ENCODE data around the gene ELMO1.

The ELMO1 gene

GRCh38 chr7:37382546-37383088 is 66.0 kb downstream of the ELMO1 start:
- Histone ChIP-seq H3K9me3 (ENCODE audit: control insufficient read depth, low read length) (no peaks in the 10 kb centered on the region), H3K27me3 (ENCODE audit: control insufficient read depth, insufficient read depth, low read length) (no peaks in the 10 kb centered on the region), H3K36me3 (ENCODE audit: control insufficient read depth, insufficient read depth, low read length) (no peaks in the 10 kb centered on the region), H3K4me2 (ENCODE audit: low read length) (no peak overlapping the region), H3K9ac (no peak overlapping the region), H3K27ac (no peak overlapping the region), H3K79me2 (peaks cover 3% of the 10 kb centered on the region), H2AFZ (no peak overlapping the region), H3K4me1 (peaks cover 8% of the 10 kb centered on the region), H3K4me3 (ENCODE audit: low read depth, low read length) (no peak overlapping the region)
- no peak for TF ChIP-seq CTCF (IDR thresholded peaks at IDR 0.05)

- Histone ChIP-seq H3K27ac (no peak overlapping the region), H3K9me3 (ENCODE audit: control insufficient read depth, low read length) (no peaks in the 10 kb centered on the region), H3K4me2 (ENCODE audit: low read length) (no peak overlapping the region), H3K4me1 (peaks cover 8% of the 10 kb centered on the region), H3K36me3 (ENCODE audit: control insufficient read depth, insufficient read depth, low read length) (no peaks in the 10 kb centered on the region), H2AFZ (no peak overlapping the region), H3K9ac (no peak overlapping the region), H3K27me3 (ENCODE audit: control insufficient read depth, insufficient read depth, low read length) (no peaks in the 10 kb centered on the region), H3K79me2 (peaks cover 3% of the 10 kb centered on the region), H3K4me3 (ENCODE audit: low read depth, low read length) (no peak overlapping the region)
- TF ChIP-seq CTCF (IDR thresholded peaks at IDR 0.05): no peak
These were observed 67.8 kb downstream of the ELMO1 start for GRCh38 chr7:37380831-37381230.

- Histone ChIP-seq H3K9me3 (ENCODE audit: control insufficient read depth, low read length) (no peaks in the 10 kb centered on the region), H3K4me2 (ENCODE audit: low read length) (no peak overlapping the region), H3K4me3 (ENCODE audit: low read depth, low read length) (no peak overlapping the region), H3K36me3 (ENCODE audit: control insufficient read depth, insufficient read depth, low read length) (no peaks in the 10 kb centered on the region), H3K4me1 (peaks cover 8% of the 10 kb centered on the region), H2AFZ (no peak overlapping the region), H3K79me2 (no peaks in the 10 kb centered on the region), H3K27ac (no peak overlapping the region), H3K27me3 (ENCODE audit: control insufficient read depth, insufficient read depth, low read length) (no peaks in the 10 kb centered on the region), H3K9ac (no peak overlapping the region)
- TF ChIP-seq CTCF (IDR thresholded peaks at IDR 0.05): no peak
These were observed 69.0 kb downstream of the ELMO1 start for GRCh38 chr7:37379546-37380277.

GRCh38 chr7:37377231-37377630 is 71.4 kb downstream of the ELMO1 start:
- Histone ChIP-seq H3K9me3 (ENCODE audit: control insufficient read depth, low read length) (no peaks in the 10 kb centered on the region), H3K27ac (no peak overlapping the region), H3K4me1 (peaks cover 8% of the 10 kb centered on the region), H3K27me3 (ENCODE audit: control insufficient read depth, insufficient read depth, low read length) (no peaks in the 10 kb centered on the region), H3K9ac (no peak overlapping the region), H3K4me3 (ENCODE audit: low read depth, low read length) (no peak overlapping the region), H3K79me2 (no peaks in the 10 kb centered on the region), H2AFZ (no peak overlapping the region), H3K36me3 (ENCODE audit: control insufficient read depth, insufficient read depth, low read length) (no peaks in the 10 kb centered on the region), H3K4me2 (ENCODE audit: low read length) (no peak overlapping the region)
- no peak for TF ChIP-seq CTCF (IDR thresholded peaks at IDR 0.05)

GRCh38 chr7:37376386-37376785 is 72.3 kb downstream of the ELMO1 start:
- no peak overlapping the region for H3K9ac ChIP-seq
- H3K36me3 ChIP-seq (ENCODE audit: control insufficient read depth, insufficient read depth, low read length): no peaks in the 10 kb centered on the region
- H3K4me2 ChIP-seq (ENCODE audit: low read length): no peak overlapping the region
- H3K27me3 ChIP-seq (ENCODE audit: control insufficient read depth, insufficient read depth, low read length): no peaks in the 10 kb centered on the region
- no peak for TF ChIP-seq CTCF (IDR thresholded peaks at IDR 0.05)
- H3K4me1 ChIP-seq: peaks cover 8% of the 10 kb centered on the region
- H2AFZ ChIP-seq: no peak overlapping the region
- H3K79me2 ChIP-seq: no peaks in the 10 kb centered on the region
- no peaks in the 10 kb centered on the region for H3K9me3 ChIP-seq (ENCODE audit: control insufficient read depth, low read length)
- no peak overlapping the region for H3K27ac ChIP-seq
- no peak overlapping the region for H3K4me3 ChIP-seq (ENCODE audit: low read depth, low read length)
